Daoy (cell line): Measurements from ENCODE around the gene FLRT1. TPM values are rescaled to one million over a fixed set of nuclear protein-coding genes. Genes with fewer than 3 reads are reported as not detected.

ENCODE experiments used
- DNase-seq: peaks from one replicate; pipeline ENCODE4 v3.0.0-alpha.2; 2015; ENCODE audit warnings: low read depth
- total RNA-seq: library from RNA; depleted of rRNA; stranded (reverse); fragments of >200 nt; shearing (Covaris generic); gene quantifications from 2 replicates; pipeline ENCODE4 v1.2.3, GENCODE V29; 2014

The FLRT1 gene
- total RNA-seq, 1 experiment from 2014 or later: not detected

DNA sequence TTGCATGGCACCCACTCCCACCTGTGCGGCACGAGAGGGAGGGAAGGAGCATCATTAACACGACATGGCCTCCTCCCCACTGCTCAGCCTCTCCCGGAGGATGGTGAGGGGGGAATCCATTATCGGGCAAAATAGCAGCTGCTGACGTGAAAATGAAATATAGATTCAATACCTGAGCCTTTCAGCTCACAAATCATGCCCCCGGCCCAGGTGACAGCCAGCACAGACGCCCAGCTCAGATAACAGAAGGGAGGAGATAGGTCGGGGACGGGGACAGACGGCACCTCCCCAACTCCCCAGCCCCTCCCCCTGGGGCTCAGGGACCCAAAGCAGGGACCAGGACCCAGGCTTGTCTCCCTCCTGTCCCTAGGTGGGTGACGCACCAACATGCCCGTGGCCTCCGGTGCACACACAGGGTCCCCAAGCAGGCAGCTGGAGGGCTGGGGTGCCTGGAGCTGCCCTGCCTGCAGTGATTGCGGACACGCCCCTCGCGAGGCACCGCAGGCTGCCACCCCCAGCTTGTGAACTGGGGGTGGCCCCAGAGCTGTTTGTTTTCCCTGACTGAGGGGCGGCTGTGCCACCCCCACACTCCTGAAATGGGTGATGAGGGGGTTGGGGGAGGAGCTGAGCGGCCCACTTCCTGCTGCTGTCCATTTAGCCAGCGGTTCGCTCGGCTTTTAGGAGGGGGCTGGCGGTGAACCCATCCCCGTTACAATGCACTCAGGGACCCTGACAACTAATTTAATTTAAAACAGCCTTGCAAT is 31.7 kb downstream of the FLRT1 start:
- no peak for DNase-seq

DNA sequence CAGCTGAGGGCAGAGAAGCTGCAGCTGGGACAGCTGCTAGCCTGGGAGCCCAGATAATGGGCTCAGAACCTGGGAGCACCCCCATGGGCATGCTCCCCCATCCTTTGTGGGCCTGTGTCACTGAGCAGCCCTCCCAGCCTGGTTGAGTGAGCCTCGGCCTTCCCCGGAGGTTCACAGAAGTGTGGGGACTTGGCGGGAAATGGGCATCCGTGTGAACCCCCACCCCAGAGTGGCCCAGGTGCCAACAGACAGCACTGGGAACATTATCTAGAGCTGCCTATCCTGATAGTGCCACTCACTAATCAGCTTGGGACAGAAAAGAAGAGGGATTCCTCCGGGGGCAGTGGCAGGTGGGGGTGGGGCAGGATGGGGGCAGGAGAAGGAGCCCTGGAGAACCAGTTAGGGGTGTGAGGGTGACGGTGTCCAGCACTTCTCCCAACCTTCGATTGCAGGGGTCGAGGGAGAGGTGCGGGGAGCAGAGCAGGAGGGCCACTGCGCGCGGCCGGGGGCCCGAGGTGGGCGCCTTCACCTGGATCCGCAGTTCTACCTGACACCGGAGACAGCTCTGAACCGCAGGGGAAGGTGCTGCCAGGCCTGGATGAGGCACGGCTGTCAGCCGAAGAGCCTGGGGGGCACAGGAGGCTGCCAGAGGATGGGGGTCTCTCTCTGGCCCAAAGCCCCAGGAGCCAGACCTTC is 33.1 kb downstream of the FLRT1 start:
- no peak for DNase-seq

DNA sequence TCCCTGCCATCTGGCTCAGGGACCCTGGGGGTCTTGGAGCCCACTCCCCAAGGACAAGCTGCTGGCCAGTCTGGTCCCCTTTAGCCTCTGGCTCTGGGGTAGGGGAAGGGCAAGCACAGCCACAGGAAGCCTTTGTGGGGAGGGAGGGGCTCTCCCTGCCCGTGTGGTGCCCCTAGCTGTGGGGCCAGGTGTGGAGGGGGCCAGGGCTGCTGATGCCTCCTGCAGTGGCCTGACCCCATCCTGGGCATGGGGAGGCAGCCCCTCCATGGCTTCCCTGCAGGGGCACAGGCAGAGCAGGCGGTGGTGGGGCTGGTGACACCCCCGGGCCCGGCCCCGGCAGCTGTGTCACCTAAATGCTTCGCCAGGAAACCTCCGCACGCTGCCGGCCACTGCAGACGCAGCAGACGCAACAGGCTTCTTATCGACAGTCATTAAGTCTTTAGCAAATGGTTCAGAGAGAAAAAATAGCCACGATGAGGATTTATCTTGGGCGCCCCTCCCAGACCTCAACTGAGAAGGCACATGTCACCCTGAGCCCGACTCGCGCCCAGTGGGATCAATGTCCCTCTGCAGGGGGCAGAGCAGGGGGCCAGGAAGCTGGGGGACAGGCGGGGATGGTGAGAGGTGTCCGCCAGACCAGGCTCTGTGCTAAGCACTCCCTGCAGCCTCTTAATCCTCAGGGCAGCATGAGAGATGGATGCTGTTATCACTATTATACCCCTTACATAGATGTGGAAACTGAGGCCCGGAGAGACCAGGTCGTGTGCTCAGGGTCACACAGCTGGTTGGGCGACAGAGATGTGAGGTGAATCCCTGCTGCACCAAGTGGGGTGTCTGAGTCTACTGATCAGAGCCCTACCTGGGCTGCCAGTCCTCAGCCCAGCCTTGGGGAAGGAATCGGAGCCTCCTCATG is 33.9 kb downstream of the FLRT1 start:
- no peak for DNase-seq

DNA sequence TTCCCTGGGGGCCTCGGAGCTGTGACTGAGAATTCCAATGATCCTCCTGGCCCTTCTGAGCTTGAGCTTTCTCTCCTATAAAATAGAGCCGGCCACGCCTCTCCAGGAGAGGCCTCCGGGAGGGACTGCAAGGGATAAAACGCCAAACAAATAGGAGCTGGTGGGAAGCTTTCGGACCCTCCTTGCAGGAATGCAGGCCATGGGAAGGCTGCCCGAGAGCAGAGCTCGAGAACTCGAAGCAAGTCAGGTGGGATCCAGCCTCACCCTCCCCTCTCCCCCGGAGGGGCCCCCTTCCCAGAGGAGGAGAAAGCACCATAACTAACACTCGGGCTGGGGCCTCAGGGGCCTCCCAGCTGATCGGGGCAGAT is 34.6 kb downstream of the FLRT1 start:
- DNase-seq: no peak

DNA sequence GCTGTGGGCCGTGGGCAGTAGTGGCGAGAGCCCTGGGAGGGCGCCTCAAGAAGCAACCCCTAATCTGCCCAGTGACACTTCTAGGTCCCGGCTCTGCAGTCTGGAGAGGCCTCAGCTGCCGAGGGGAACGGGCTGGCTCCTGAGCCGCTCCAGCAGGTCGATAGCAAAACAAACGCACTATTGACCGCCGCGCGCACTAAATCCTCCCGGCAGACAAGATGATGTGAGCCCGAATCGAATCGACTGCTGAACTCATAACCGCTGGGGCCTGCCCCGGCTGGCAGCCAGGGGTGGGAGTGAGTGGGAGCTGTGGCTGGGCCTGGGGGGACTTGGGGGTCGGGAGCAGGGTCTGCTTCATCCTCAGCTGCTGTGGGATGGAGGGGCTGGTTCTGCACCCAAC is 36.1 kb downstream of the FLRT1 start:
- DNase-seq: no peak

DNA sequence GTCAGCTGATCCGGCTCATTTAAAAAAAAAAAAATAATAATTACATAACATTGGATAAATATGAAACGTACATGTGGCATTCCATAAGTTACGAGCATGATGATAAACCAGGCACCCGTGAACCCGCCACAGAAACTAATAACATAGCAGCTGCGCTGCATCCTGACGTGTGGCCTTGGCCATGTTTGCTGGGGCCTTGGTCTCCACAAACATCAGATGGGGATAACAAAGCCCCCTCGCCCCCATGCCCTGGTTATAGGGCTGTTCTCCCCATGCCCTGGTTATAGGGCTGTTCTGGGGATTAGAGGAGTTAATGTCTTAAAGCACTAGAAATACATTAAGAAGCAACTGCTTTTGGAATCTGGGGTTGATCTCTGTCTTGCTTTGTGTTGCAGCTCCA is 36.7 kb downstream of the FLRT1 start:
- DNase-seq: no peak

DNA sequence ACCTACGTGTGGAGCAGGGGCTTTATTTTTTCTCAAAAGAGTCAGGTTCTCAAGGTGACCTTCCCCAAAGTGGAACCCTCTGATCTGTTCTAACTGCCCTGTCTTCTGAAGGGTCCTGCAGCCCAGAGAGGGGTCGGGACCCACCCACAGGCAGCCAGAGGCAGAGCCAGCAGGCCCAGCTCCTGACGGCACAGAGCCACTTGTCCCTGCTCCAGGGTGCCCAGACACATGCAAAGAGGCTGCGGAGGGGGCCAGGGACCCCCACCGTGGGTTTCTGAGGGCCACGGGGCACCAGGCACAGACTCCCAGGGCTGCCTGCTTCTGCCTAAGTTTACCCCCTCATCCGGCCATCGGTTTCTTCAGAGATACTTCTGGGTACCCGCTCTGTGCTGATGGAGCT is 37.1 kb downstream of the FLRT1 start:
- DNase-seq: no peak

DNA sequence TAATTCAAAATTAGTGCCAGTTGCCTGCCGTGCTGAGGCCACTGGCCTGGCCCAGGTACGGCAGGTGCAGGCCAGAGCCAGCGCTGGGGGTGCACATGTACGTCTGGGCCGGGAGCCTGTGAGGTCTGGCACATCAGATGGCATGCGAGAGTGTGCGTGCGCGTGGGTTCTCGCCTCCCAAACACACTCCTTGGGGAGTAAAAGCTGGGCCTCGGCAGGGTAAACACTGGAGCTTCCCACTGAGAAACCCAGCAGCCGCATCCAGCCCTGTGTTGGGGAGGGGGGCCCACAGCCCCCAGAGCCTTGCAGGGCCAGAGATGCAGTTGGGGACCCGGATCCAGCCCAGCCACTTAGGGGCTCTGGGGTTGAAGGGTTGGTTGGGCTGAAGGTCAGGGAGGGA is 37.8 kb downstream of the FLRT1 start:
- DNase-seq: no peak

DNA sequence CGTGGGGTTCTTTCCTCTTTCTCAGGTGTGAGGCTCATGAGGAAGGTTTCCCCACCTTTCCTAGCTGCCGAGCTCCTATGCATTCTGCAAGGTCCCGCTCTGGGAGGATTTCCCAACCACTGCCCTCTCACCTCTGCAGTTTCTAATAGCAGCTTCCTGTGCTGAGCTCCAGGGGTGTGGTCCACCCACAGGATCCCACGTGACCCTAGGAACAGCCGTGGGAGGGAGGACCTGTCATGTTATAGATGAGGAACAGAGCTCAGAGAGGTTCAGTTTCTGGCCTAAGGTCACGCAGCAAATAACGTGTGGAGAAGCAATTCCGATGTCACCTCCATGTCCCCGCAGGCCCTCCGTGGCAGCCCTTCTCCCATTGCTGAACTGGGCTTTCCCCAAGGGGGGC is 38.5 kb downstream of the FLRT1 start:
- peak; percentile 32 for DNase-seq

DNA sequence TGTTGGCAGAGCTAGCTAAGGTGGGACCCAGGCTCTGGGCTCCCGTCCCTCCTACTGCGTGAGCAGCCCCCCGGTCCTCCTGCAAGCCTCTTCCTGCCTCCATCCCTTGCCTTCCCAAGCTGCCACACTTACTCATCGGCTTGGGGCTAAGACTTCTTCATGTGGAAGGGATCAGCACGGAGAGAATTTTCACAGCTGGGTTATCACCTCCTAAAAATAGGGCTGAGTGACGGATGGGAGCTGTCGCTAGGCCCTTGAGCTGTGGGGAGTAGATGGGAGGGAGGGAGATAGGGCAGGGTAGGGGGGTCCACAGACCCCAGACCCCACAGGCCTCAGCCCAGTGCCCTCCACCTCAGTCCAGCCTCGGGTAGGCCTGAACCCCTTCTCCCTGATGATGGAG is 41.0 kb downstream of the FLRT1 start:
- DNase-seq: no peak

DNA sequence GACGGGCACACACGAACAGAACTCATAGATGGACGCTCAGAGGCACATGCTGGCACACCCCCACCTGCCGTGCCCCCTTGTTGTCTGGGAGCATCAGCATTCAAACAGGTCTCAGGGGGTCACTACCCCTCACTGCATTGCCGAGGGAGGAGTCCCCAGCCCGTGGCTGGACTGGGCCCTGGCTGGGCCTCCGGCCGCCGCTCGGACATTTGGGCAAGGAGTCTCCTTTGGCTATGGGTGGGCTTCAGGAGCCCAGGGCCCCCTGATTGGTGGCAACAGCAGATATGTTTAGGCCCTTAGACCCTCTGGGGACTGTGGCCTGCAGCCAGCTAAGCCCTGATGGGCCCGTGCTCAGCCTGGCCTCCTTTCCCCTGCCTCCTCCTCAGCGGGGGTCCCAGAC is 41.9 kb downstream of the FLRT1 start:
- DNase-seq: no peak

DNA sequence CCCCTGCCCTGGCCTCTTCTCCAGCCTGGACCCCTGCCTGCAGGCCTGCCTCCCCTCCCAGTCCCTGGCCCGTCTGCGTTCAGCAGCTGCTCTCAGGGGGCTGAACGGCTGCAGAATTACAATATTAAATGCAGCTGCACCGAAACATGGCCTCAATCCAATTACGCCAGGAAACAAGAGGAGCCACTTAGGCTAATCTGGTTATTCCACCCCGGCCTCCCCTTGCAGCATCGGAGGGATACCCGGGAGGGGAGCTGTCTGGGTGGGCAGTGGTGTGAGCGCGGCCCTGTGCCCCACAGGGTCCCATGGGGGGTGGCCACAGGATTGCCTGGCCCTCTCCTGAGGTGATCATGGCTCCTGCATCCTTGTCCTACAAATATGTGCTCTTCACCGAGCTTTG is 42.6 kb downstream of the FLRT1 start:
- no peak for DNase-seq

DNA sequence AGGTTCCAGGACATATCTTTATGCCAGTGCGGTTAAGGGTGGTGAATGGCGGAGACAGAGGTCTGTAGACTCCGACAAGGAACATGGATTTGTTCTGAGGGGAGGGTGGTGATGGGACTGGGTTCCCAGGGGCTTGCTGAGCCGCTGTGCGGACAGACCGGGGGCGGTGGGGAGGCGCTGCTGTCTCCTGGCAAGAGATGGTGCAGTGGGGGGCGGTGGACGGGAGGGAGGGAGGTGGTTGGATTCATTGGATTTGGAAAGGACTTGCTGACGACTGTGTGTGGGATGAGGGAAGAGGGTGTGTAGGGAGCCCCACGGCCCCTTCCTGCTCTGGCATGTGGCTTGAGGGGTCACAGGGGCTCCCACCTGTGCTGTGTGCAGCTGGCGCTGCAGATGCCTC is 43.2 kb downstream of the FLRT1 start:
- DNase-seq: no peak

DNA sequence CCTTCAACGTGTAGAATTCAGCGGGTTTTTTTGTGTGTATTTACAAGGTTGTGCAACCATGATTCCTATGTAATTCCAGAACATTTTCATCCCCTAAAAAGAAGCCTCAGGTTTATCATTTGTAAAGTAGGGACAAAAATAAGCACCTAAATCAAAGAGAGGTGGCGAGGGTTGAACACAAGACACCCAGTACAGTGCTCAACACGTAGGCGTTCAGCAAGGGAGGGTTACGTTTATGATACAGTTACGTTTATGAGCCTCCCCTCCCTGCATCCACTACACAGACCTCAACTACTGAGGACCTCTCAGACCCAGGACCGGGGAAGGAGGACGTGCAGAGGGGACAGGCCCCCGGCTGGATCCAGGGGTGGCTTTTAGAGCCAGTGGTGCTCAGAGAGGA is 44.7 kb downstream of the FLRT1 start:
- no peak for DNase-seq

DNA sequence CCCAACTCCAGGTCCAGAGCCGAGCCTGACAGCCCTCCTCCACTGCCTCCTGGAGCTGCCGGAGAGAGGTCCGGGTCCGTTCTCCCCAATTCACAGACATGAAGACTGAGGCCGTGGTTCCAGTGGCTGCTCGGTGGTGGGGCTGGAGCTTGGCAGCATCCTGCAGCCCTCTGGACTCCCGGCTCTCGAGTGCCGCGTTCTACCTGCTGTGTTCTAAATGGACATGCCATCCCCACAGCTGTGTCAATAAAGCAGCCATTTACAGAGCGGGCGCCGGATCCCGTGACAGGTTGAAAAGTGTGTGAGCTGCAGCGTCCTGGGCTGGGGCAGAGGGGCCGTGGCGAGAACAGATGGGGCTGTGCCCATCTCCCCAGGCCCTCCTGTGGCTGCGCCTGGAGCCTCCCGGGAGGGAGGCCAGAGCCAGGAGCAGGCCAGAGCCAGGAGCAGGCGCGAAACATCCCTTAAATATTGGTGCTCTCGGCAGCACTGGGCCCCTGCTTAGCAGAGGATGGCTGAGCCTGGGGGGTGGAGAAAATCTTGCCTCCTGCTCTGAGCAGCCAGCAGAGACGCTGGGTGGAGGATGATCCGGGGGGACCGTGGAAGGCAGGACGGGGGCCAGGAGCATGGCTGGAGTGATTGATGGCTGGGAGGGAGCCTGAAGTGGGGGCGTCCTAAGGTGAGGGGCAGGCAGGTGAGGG is 46.2 kb downstream of the FLRT1 start:
- DNase-seq: no peak

DNA sequence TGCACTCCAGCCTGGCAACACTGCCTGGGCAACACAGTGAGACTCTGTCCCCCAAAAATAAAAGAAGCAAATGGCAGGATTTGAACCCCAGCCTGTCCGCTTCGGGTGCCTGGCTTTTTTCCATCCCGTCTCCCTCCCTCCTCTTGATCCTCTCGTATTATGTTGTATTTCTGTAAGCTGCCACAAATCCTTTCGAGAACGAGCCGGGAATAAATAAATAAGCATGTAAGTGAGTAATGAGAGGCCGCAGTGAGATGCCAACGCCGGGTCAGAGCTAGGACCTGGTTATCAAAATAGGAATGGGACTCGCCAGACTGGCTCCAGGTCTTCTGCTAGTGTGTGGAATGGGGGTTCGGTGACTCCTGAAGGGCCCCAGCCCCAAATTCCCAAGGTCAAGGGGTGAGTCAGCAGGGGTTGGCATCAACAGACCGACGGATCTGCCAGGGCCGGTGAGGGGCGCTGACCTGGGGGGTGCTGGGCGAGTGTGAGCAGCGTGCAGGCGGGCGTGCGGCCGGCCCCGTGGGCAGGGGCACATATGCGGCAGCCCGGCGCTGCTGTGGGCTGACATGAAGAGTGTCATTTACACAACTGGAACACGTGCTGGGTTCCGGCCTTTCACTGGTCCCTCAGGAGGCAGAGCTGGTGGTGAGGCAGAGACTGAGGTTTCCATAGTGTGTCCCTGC is 47.8 kb downstream of the FLRT1 start:
- no peak for DNase-seq

DNA sequence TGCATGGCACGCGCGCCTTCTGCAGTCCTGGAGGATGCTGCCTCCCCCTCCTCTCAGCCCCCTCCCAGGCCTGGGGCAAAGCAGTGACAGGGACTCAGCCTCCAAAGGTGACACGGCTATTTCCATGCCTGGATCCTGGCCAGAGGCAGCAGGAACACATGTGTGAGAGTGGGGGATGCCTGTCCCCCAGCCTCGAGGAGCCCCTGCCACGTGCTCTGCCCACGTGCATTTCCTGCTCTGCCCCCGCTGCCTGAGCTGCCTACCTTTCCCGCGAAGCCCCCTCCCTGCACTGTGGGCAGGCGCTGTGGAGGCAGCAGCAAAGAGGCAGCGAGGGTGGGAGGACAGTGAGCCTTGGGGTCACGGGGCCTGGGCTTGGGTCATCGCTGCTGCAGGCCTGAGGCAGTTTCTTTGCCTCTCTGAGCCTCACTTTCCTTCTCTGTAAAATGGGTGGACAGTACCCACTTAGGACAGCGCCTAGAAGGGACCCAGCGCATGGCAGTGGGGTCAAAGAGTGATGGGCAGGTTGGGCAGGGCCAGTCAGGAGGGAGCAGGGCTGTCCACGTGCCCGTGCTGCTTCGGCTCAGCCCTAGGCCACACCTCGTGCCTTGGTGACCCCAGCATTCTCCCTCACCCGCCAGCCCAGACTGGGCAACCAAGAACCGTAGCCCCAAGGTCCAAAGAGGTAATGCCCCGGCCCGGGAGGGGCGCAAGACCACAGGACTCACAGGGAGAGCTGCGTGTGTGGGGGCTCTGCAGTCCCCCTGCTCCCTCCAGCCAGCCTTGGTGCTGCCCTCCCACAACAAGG is 48.6 kb downstream of the FLRT1 start:
- DNase-seq: no peak

DNA sequence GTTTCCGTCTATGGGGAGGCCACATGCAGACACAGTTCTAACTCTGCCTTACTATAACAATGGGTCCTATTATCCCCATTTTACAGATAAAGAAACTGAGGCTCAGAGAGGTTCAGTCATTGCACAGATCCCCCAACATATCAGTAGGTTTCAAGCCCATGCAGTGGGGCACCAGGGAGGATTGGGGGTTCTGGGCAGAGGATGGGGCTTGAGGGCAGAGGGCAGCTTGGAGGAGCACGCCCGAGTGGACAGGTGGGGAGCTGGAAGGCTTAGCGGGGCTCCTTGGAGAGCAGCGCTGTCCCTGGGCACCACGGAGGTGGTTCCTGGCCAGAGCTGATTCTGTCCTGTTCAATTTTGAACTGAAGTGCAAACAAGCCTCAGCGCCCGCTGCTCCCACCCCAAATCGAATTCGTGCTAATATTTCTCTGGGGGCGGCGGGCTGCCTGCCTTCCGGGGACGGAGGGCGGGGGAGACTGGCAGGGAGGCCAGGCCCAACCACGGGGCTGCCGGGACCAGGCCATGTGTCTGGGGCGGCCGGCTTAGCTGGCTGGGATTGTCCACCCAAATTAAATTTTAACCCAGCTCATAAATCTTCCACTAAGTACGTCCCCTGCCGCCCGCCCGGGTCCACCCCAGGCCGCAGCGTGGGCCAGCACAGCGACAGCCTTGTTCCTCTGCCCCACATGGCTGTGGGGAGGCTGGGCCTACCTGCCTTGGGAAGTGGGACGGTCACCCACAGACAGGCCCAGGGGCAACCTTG is 49.4 kb downstream of the FLRT1 start:
- DNase-seq: no peak
